ENCODE results near the gene KMT2D.

DNA sequence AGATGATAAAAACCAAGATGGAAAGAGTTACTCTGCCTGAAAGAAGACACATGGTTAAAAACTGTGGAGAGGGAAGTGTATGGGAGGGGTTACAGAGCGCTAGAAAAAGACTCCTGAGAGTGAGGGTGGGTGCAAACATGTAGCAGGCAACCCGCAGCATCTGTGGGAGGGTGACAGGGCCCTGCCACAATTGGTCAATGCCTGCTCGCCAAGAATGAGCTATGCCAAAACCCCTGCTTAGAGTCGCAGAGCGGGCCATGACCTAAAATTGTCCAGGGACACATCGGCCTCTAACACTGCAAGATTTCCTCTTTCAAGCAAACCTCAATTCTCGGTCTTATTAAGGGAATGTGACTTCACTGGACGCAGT lies 42.7 kb downstream of the KMT2D start:
- TF ChIP-seq, protein P1, sequence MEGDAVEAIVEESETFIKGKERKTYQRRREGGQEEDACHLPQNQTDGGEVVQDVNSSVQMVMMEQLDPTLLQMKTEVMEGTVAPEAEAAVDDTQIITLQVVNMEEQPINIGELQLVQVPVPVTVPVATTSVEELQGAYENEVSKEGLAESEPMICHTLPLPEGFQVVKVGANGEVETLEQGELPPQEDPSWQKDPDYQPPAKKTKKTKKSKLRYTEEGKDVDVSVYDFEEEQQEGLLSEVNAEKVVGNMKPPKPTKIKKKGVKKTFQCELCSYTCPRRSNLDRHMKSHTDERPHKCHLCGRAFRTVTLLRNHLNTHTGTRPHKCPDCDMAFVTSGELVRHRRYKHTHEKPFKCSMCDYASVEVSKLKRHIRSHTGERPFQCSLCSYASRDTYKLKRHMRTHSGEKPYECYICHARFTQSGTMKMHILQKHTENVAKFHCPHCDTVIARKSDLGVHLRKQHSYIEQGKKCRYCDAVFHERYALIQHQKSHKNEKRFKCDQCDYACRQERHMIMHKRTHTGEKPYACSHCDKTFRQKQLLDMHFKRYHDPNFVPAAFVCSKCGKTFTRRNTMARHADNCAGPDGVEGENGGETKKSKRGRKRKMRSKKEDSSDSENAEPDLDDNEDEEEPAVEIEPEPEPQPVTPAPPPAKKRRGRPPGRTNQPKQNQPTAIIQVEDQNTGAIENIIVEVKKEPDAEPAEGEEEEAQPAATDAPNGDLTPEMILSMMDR (conservative IDR thresholded peaks at IDR 0.05; ENCODE audit: low read depth in 2 of 2) = no peak
- TF ChIP-seq CREB1 (CRISPR knock-in tag; IDR thresholded peaks at IDR 0.05; ENCODE audit: low read depth) (no peak), POLR2AphosphoS5 (IDR thresholded peaks at IDR 0.05; ENCODE audit: low read depth) (no peak), EZH2 (IDR thresholded peaks at IDR 0.05; ENCODE audit: low read depth, unreplicated experiment) (no peak), JUNB (IDR thresholded peaks at IDR 0.05; ENCODE audit: unreplicated experiment) (no peak), REST (IDR thresholded peaks at IDR 0.05; ENCODE audit: unreplicated experiment) (no peak), NANOG (IDR thresholded peaks at IDR 0.05; ENCODE audit: borderline replicate concordance) (no peak), EZH2phosphoT487 (IDR thresholded peaks at IDR 0.05; ENCODE audit: unreplicated experiment) (no peak), ZNF114 (CRISPR knock-in tag; IDR thresholded peaks at IDR 0.05) (no peak), ZNF331 (CRISPR knock-in tag; IDR thresholded peaks at IDR 0.05; ENCODE audit: low read depth) (no peak), ETS1 (IDR thresholded peaks at IDR 0.05) (no peak)
- TF ChIP-seq, protein P2, sequence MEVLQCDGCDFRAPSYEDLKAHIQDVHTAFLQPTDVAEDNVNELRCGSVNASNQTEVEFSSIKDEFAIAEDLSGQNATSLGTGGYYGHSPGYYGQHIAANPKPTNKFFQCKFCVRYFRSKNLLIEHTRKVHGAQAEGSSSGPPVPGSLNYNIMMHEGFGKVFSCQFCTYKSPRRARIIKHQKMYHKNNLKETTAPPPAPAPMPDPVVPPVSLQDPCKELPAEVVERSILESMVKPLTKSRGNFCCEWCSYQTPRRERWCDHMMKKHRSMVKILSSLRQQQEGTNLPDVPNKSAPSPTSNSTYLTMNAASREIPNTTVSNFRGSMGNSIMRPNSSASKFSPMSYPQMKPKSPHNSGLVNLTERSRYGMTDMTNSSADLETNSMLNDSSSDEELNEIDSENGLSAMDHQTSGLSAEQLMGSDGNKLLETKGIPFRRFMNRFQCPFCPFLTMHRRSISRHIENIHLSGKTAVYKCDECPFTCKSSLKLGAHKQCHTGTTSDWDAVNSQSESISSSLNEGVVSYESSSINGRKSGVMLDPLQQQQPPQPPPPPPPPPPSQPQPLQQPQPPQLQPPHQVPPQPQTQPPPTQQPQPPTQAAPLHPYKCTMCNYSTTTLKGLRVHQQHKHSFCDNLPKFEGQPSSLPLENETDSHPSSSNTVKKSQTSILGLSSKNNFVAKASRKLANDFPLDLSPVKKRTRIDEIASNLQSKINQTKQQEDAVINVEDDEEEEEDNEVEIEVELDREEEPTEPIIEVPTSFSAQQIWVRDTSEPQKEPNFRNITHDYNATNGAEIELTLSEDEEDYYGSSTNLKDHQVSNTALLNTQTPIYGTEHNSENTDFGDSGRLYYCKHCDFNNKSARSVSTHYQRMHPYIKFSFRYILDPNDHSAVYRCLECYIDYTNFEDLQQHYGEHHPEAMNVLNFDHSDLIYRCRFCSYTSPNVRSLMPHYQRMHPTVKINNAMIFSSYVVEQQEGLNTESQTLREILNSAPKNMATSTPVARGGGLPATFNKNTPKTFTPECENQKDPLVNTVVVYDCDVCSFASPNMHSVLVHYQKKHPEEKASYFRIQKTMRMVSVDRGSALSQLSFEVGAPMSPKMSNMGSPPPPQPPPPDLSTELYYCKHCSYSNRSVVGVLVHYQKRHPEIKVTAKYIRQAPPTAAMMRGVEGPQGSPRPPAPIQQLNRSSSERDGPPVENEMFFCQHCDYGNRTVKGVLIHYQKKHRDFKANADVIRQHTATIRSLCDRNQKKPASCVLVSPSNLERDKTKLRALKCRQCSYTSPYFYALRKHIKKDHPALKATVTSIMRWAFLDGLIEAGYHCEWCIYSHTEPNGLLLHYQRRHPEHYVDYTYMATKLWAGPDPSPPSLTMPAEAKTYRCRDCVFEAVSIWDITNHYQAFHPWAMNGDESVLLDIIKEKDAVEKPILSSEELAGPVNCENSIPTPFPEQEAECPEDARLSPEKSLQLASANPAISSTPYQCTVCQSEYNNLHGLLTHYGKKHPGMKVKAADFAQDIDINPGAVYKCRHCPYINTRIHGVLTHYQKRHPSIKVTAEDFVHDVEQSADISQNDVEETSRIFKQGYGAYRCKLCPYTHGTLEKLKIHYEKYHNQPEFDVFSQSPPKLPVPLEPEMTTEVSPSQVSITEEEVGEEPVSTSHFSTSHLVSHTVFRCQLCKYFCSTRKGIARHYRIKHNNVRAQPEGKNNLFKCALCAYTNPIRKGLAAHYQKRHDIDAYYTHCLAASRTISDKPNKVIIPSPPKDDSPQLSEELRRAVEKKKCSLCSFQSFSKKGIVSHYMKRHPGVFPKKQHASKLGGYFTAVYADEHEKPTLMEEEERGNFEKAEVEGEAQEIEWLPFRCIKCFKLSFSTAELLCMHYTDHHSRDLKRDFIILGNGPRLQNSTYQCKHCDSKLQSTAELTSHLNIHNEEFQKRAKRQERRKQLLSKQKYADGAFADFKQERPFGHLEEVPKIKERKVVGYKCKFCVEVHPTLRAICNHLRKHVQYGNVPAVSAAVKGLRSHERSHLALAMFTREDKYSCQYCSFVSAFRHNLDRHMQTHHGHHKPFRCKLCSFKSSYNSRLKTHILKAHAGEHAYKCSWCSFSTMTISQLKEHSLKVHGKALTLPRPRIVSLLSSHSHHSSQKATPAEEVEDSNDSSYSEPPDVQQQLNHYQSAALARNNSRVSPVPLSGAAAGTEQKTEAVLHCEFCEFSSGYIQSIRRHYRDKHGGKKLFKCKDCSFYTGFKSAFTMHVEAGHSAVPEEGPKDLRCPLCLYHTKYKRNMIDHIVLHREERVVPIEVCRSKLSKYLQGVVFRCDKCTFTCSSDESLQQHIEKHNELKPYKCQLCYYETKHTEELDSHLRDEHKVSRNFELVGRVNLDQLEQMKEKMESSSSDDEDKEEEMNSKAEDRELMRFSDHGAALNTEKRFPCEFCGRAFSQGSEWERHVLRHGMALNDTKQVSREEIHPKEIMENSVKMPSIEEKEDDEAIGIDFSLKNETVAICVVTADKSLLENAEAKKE (CRISPR knock-in tag; IDR thresholded peaks at IDR 0.05) = no peak

Measured in GM23338 (cell line).